ENCODE data around the gene ITPR2.

Gene ITPR2

DNA sequence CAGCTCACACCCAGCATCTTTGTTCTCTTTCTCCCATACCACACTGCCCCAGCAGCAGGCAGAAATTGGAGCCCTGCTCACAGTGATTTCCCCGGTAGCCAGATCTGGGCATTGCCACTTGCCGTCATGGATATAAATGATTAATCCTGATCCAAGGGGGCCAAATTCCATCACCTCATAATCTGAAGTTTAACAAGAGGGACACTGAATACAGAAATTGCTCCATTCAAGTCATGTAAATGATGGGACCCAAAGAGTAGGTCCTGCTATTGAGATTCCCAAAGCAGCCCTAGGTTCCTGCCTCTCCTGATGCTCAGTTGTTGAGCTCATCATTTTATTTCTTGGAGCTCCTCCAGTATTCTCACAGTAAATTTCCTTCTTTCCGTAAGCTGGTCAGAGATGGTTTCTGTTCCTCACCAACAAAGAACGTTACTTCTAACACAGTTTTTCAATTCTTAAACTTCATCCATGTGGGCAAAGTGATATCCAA, 11.7 kb downstream of the ITPR2 start:
- DNase-seq = no peak

GRCh38 chr12:26818636-26819035, 14.4 kb downstream of the ITPR2 start:
- no peak for DNase-seq

DNA sequence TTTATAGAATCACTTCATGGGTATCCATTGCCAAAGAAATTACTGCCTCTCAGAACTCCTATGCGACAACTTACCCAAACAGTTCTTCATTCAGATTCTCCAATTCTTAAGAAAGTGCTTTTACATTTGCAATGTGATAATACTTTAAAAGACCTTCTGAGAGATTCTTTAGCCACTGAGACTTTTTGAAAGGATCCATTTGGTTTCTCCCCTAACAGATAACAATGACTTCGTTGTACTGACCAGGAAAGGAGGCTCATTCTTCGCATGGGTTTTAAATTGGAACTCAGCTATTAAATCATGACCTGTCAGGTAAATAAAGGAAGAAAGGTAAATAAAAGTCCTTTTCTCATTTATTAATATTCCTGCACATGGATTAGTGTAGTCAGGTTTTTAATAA, 14.8 kb downstream of the ITPR2 start:
- DNase-seq = no peak

- no peak for DNase-seq
Measured at GRCh38 chr12:26817183-26817591, 15.8 kb downstream of the ITPR2 start.

- DNase-seq = no peak
Measured at GRCh38 chr12:26813812-26814211, 19.2 kb downstream of the ITPR2 start.

DNA sequence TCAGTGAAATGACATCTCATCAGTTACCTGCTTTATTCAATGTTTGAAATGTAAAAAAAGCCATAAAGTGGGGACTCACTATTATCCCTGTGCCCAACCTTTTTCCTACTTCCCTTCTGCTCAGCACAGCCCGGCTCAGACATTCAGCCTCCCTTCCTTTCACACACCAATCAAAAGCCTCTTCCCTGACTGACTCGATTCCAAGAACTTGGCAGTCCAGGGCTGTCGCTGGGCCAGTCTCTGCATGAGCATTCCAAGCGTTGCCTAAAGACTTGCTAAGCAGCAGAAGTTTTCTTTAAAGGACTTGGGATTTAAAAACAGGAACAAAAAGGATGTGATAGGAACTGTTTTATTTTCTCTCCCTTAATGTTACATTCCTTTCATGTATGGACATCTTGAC, 22.7 kb downstream of the ITPR2 start:
- no peak for DNase-seq

GRCh38 chr12:26809611-26810285, 23.2 kb downstream of the ITPR2 start:
- DNase-seq = no peak

- DNase-seq = no peak
Measured at GRCh38 chr12:26808766-26809476, 24.1 kb downstream of the ITPR2 start.

GRCh38 chr12:26807292-26807691, 25.7 kb downstream of the ITPR2 start:
- no peak for DNase-seq

- no peak for DNase-seq
Measured at GRCh38 chr12:26806556-26806955, 26.4 kb downstream of the ITPR2 start.

- no peak for DNase-seq
Measured at GRCh38 chr12:26805401-26805971, 27.5 kb downstream of the ITPR2 start.

DNA sequence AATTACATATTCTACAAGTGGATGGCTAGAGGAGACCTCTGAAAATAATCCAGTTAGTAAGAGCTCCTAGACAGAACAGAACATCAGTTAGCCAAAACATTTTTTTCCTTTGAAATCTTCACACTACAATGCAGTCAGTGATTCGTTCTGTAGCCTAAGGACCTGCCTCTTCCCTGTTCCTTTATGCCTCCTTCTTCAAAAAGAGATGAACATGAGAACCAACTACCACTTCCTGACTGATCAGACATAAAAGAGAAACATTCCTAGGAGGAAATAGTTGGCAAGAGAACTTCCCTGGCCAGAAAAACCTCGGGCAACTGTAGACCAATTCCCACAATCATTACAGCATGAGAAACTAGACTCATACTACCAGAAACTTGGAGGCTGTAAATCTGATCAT, 29.4 kb downstream of the ITPR2 start:
- no peak for DNase-seq

- DNase-seq = no peak
Measured at GRCh38 chr12:26801486-26801885, 31.5 kb downstream of the ITPR2 start.

DNA sequence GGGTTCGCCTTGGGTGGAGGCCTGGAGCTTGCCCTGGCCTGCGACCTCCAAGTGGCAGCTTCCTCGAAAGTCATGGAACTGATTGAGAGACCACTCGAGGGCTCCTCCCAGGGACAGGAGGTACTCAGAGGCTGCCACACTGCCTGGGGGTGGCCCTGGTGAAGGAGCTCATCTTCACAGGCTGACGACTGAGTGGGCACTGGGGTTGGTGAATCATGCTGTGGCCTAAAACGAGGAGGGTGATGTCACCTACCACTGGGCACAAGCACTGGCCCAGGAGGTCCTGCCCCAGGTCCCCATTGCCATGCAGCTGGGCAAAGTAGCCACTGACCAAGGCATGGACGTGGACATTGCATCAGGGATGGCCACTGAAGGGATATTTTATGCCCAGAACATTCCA, 32.1 kb downstream of the ITPR2 start:
- no peak for DNase-seq

- no peak for DNase-seq
Measured at GRCh38 chr12:26800347-26800746, 32.6 kb downstream of the ITPR2 start.

DNA sequence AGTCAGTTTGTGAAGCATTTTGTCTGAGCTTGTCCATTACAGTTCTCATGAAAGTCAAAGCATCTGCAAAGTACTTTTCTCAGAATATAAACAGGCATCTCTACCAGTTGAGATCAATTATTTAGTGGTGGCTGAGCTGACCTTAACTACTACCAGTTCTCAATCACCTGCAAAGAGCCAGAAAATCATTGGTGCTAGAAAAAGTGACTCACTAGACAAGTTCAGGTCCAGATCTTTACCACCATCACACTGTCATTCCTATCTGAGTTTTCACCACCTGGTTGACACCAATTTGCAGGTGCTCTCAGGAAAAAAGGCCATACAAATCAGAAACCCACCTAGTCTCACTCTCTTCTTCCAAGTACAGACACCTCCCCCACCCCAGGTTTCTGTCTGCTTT, 33.3 kb downstream of the ITPR2 start:
- no peak for DNase-seq

DNA sequence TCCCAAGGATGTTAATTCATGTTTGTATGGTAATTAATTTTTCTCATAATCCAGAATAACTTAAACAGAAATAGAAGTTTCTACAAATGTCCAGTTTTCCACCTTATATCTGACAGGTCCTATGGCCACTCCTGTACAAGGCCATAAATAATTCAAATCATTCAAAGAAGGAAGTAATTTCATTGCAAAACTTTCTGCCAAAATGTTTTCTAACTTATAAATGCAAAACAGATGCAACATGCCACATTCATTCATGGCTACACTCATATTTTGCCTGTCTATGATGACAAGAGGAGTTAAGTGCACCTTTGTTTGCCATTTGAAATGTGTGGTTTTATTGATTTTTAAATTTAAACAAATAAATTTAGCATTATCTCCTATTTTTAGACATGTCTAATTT, 34.4 kb downstream of the ITPR2 start:
- no peak for DNase-seq

- peak in 1 of 2 experiments; percentile 37 for DNase-seq
Measured at GRCh38 chr12:26798023-26798422, 35.0 kb downstream of the ITPR2 start.

DNA sequence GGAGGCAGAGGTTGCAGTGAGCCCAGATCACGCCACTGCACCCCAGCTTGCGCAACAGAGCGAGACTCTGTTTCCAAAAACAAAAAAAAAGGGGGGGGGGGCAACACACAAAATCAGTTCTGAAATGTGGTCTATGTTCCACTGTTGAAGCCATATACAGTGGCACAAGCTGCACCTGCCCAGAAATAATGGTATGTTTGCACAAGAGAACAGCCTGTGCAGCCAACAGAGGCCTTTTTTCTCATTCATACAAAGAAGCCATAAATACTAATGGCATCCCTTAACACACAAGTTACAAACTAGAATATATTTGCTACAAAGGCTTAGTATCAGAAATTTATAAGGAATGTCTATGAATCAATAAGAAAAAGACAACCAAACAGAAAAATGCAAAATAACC, 37.1 kb downstream of the ITPR2 start:
- no peak for DNase-seq

DNA sequence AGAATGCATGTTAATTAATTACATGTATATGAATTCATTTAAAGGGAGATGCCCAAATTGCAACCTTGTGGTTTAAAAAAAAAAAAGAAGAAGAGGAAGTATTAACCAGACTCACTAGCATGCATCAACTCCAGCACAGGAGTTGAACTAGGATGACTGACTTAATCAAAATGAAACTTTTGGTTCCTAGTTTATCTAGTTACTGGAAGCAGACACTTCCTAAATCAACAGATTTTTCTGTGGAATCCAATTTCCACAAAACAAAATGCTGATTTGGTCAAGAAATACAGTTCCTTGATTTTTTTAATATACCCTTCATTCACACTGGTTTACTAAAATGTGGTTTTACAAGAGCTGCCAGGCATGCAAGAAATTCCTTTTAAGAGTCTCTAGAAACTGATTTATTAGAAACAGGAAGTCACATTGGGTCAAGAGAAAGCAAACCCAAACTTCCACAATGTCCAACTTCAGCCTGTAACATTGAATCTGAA, 41.6 kb downstream of the ITPR2 start:
- DNase-seq = no peak

DNA sequence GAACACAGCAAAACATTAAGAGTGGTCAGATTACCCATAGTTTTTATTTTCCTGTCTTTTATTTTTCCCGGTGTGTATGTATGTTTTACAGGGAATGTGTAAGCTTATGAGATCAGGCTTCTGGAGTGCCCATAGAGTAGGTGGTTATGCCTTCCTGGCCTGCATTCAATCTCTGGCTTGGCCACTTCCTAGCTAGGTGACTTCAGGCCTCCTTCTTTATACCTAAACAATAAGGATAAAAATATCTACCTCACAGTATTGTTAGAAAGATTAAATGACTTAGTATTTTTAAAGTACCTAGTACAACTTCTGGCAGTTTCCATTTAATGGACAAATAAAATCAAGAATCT, 42.4 kb downstream of the ITPR2 start:
- no peak for DNase-seq

GRCh38 chr12:26789731-26790644, 43.0 kb downstream of the ITPR2 start:
- no peak for DNase-seq
